ENCODE results near the gene AMIGO3. TPM values are rescaled to one million over a fixed set of nuclear protein-coding genes. Genes with fewer than 3 reads are reported as not detected.

Gene AMIGO3
- total and polyA plus RNA-seq, 2 experiments from 2014 or later: 2.9 to 10.4 TPM

GRCh38 chr3:49723628-49724551, 4.4 kb upstream of the AMIGO3 start, which contains the start of gene GMPPB (continued):
- TF ChIP-seq CTCF (conservative IDR thresholded peaks at IDR 0.05; ENCODE audit: low read depth in 2 of 2) (no peak), JUNB (IDR thresholded peaks at IDR 0.05; ENCODE audit: unreplicated experiment) (no peak), ZNF331 (CRISPR knock-in tag; IDR thresholded peaks at IDR 0.05; ENCODE audit: low read depth) (no peak), EZH2phosphoT487 (IDR thresholded peaks at IDR 0.05; ENCODE audit: unreplicated experiment) (no peak), REST (IDR thresholded peaks at IDR 0.05; ENCODE audit: unreplicated experiment) (no peak), NANOG (IDR thresholded peaks at IDR 0.05; ENCODE audit: borderline replicate concordance) (no peak)

GRCh38 chr3:49723296-49723627, 3.8 kb upstream of the AMIGO3 start:
- Histone ChIP-seq H3K9me2 (ENCODE audit: insufficient read depth) (no peaks in the 10 kb centered on the region), H3K4me1 (ENCODE audit: insufficient read depth) (no peaks in the 10 kb centered on the region; the same call in 1 of the 2 replicates), H4K20me1 (replicated peaks; ENCODE audit: insufficient read depth) (peaks cover 7% of the 10 kb centered on the region; the same call in 1 of the 2 replicates), H3K4me2 (peak overlapping the region; percentile 98), H3K27me3 (ENCODE audit: insufficient read depth) (no peaks in the 10 kb centered on the region), H3F3A (replicated peaks; ENCODE audit: low read depth) (peaks cover 22% of the 10 kb centered on the region), H3K4me3 (peak overlapping the region; percentile 98), H3K27ac (ENCODE audit: low read depth) (peak overlapping the region; percentile 32; the same call in 1 of the 2 replicates), H2AFZ (peak overlapping the region; percentile 88; the same call in 1 of the 2 replicates), H3K79me2 (replicated peaks; ENCODE audit: insufficient read depth) (no peaks in the 10 kb centered on the region; the same call in 1 of the 2 replicates), H3K36me3 (ENCODE audit: insufficient read depth) (peaks cover 5% of the 10 kb centered on the region; the same call in 1 of the 2 replicates)
- ATAC-seq (peak; percentile 4), DNase-seq (ENCODE audit: low spot score) (peak; percentile 69)
- Mint-ChIP-seq H3K27ac (peak overlapping the region; percentile 95), H3K36me3 (ENCODE audit: low read depth) (peaks cover 31% of the 10 kb centered on the region), H3K4me1 (peaks cover 12% of the 10 kb centered on the region), H3K27me3 (ENCODE audit: insufficient read depth, low read depth, poor library complexity) (peaks cover 39% of the 10 kb centered on the region), H3K4me3 (peak overlapping the region; percentile 94), H3K9me3 (peaks cover 6% of the 10 kb centered on the region; the same call in 1 of the 3 replicates)
- TF ChIP-seq ZNF331 (CRISPR knock-in tag; IDR thresholded peaks at IDR 0.05; ENCODE audit: low read depth) (no peak), EZH2 (IDR thresholded peaks at IDR 0.05; ENCODE audit: low read depth, unreplicated experiment) (no peak), ETS1 (IDR thresholded peaks at IDR 0.05) (no peak), NANOG (IDR thresholded peaks at IDR 0.05; ENCODE audit: borderline replicate concordance) (no peak), CREB1 (CRISPR knock-in tag; IDR thresholded peaks at IDR 0.05; ENCODE audit: low read depth) (no peak), JUNB (IDR thresholded peaks at IDR 0.05; ENCODE audit: unreplicated experiment) (no peak), STAT1 (IDR thresholded peaks at IDR 0.05; ENCODE audit: unreplicated experiment) (no peak)
